GM12878 (cell line): ENCODE data around the gene SORCS2. TPM values are rescaled to one million over a fixed set of nuclear protein-coding genes. Genes with fewer than 3 reads are reported as not detected.

ENCODE experiments used
- ATAC-seq: fragments of 200-7000 bp; cut with Tn5 transposase; 3 replicates; pipeline ENCODE4 v1.9.1; 2020; ENCODE audit warnings: mild to moderate bottlenecking, moderate library complexity
- BruUV-seq: library from RNA; stranded (reverse); fragments of 400-500 nt; replicated peaks from 2 replicates; lab custom pipeline; 2021; lab: Mats Ljungman, UMichigan
- CTCF ChIA-PET: fragments of 300-600 bp; sonication (Branson Sonifier 250); formaldehyde crosslinking; extraction: SDS; loops from one replicate; lab custom pipeline; 2021; ENCODE audit warnings: inconsistent platforms; lab: Yijun Ruan, JAX
- POLR2A ChIA-PET: fragments of 350-600 bp; formaldehyde crosslinking; extraction: SDS; loops from one replicate; lab custom pipeline; 2021; ENCODE audit warnings: inconsistent platforms; lab: Charles Lee
- RAD21 ChIA-PET: fragments of 300-600 bp; sonication (Branson Sonifier 250); formaldehyde crosslinking; loops from one replicate; lab custom pipeline; 2023; ENCODE audit warnings: antibody characterized with exemption; ENCODE audit not compliant: unreplicated experiment; lab: Charles Lee
- SMC1A ChIA-PET: fragments of 300-600 bp; sonication (Branson Sonifier 250); formaldehyde crosslinking; loops from one replicate; lab custom pipeline; 2023; ENCODE audit not compliant: unreplicated experiment, uncharacterized antibody; lab: Charles Lee
- DNase-seq: peaks from one replicate; pipeline ENCODE4 v3.0.0-alpha.2; 2011; ENCODE audit warnings: low read depth, low spot score
- FAIRE-seq: peaks from 3 replicates; lab custom pipeline; 2011; peaks lifted over from hg19 to GRCh38; lab: Jason Lieb, UNC
- H2AFZ ChIP-seq: 2 replicates; pipeline ENCODE4 v1.6.0; 2011; ENCODE audit warnings: low read depth, low read length, control low read depth; ENCODE audit not compliant: control insufficient read depth
- H3K27ac ChIP-seq: 2 replicates; pipeline ENCODE4 v1.5.1; 2011; ENCODE audit warnings: control low read depth; ENCODE audit not compliant: control insufficient read depth, insufficient read depth
- H3K27me3 ChIP-seq, 2 experiments: replicated peaks in 1 of 2; 2 replicates each; pipeline versions ENCODE4 v1.6.0 to v1.6.1; 2011; ENCODE audit warnings: low read length in 1 of 2; ENCODE audit not compliant: control insufficient read depth in 2 of 2, insufficient read depth in 2 of 2
- H3K36me3 ChIP-seq, 2 experiments: 2 replicates each; pipeline ENCODE4 v1.5.1; 2011; ENCODE audit warnings: low read length in 1 of 2; ENCODE audit not compliant: control insufficient read depth in 2 of 2, insufficient read depth in 2 of 2
- H3K4me1 ChIP-seq: 2 replicates; pipeline ENCODE4 v1.6.1; 2011; ENCODE audit warnings: mild to moderate bottlenecking, low read length, moderate library complexity, mixed read lengths; ENCODE audit not compliant: control insufficient read depth, insufficient read depth
- H3K4me2 ChIP-seq: 2 replicates; pipeline ENCODE4 v1.6.0; 2011; ENCODE audit warnings: control low read depth; ENCODE audit not compliant: control insufficient read depth, insufficient read depth
- H3K4me3 ChIP-seq: fragments of 200-600 bp; sonication (generic); 2 replicates; pipeline ENCODE4 v1.5.1; 2016
- H3K79me2 ChIP-seq: 2 replicates; pipeline ENCODE4 v1.6.0; 2011; ENCODE audit warnings: low read length; ENCODE audit not compliant: control insufficient read depth, insufficient read depth
- H3K9ac ChIP-seq: 2 replicates; pipeline ENCODE4 v1.8.0; 2011; ENCODE audit warnings: low read length, control low read depth, mixed read lengths; ENCODE audit not compliant: control insufficient read depth, insufficient read depth
- H3K9me3 ChIP-seq: replicated peaks from 3 replicates; pipeline ENCODE4 v1.5.1; 2011; ENCODE audit warnings: mild to moderate bottlenecking, low read length; ENCODE audit not compliant: control insufficient read depth, insufficient read depth
- H4K20me1 ChIP-seq: 2 replicates; pipeline ENCODE4 v1.6.0; 2011; ENCODE audit not compliant: control insufficient read depth, insufficient read depth
- CEBPB ChIP-seq, 2 experiments: fragments of 150-350 bp in 1 of 2; IDR thresholded peaks; 2 replicates each; pipeline ENCODE4 v1.6.1; 2012 to 2014; ENCODE audit warnings: low read depth in 2 of 2, low read length in 2 of 2, borderline replicate concordance in 1 of 2, inconsistent platforms in 1 of 2
- ESRRA ChIP-seq: IDR thresholded peaks from 2 replicates; pipeline ENCODE4 v1.6.1; 2012; ENCODE audit warnings: mild to moderate bottlenecking, low read length, improper control_type of control experiment
- GABPA ChIP-seq: IDR thresholded peaks from 2 replicates; pipeline ENCODE4 v1.6.1; 2014; ENCODE audit warnings: antibody characterized with exemption, low read depth, mild to moderate bottlenecking, inconsistent platforms
- HCFC1 ChIP-seq: fragments of 150-350 bp; IDR thresholded peaks from 2 replicates; pipeline ENCODE4 v1.6.1; 2014; ENCODE audit warnings: low read length
- LARP7 ChIP-seq: fragments of 450-650 bp; IDR thresholded peaks from 2 replicates; pipeline ENCODE4 v1.6.1; 2017; ENCODE audit warnings: mild to moderate bottlenecking
- SREBF1 ChIP-seq: IDR thresholded peaks from 2 replicates; pipeline ENCODE4 v1.6.1; 2012; ENCODE audit warnings: mild to moderate bottlenecking, low read length
- TAF1 ChIP-seq: IDR thresholded peaks from 2 replicates; pipeline ENCODE4 v1.6.1; 2011; ENCODE audit warnings: mild to moderate bottlenecking, low read depth, low read length, borderline replicate concordance
- TARDBP ChIP-seq: IDR thresholded peaks from 2 replicates; pipeline ENCODE4 v1.6.1; 2016; ENCODE audit warnings: borderline replicate concordance
- YY1 ChIP-seq: IDR thresholded peaks from 2 replicates; pipeline ENCODE4 v1.6.1; 2011; ENCODE audit warnings: low read depth, mild to moderate bottlenecking, low read length
- ZNF384 ChIP-seq: IDR thresholded peaks from 2 replicates; pipeline ENCODE4 v1.6.1; 2012; ENCODE audit warnings: low read depth, mild to moderate bottlenecking, low read length, improper control_type of control experiment, borderline replicate concordance
- WGBS: methylation state at CpG from one replicate; pipeline ENCODE4 v1.1.6; 2016; ENCODE audit warnings: low lambda C conversion rate; ENCODE audit not compliant: insufficient replicate concordance, insufficient coverage; ENCODE audit errors: missing lambda C conversion rate; 5-methylcytosine and 5-hydroxymethylcytosine counted together
- in situ Hi-C: fragments of 300-500 bp; cut with MboI; formaldehyde crosslinking; loops from 9 replicates; pipeline ENCODE4 v1.14.3; 2018; ENCODE audit warnings: mixed read lengths
- intact Hi-C: fragments of 100-400 bp; cut with micrococcal nuclease; formaldehyde crosslinking; loops from one replicate; pipeline ENCODE4 v1.14.2; 2022; ENCODE audit not compliant: unreplicated experiment
- polyA plus RNA-seq, 11 experiments: library from polyadenylated mRNA; depleted of rRNA in 4 of 11; unstranded in 6 of 11; stranded (reverse) in 5 of 11; fragments of >200 nt; fragmentation: Nextera tagmentation in 4 of 11; fragmentation: Illumina TruSeq in 1 of 11; extraction: Ambion mirVana in 4 of 11; extraction: Trizol in 1 of 11; gene quantifications; 1 replicate in 1 of 11; 2 replicates in 10 of 11; pipeline versions ENCODE4 v1.2.1 to v1.2.3, GENCODE V29; 2011 to 2016; ENCODE audit warnings: inconsistent platforms in 2 of 11, missing spikeins in 2 of 11, low read depth in 1 of 11
- total RNA-seq, 4 experiments: library from RNA; depleted of rRNA in 3 of 4; stranded (reverse); fragments of >200 nt in 3 of 4; fragmentation: Illumina TruSeq in 1 of 4; extraction: Trizol in 1 of 4; gene quantifications; 2 replicates each; pipeline versions ENCODE4 v1.2.1 to v1.2.3, GENCODE V29; 2013 to 2021
- TF ChIP-seq, protein P1 (sequence below): IDR thresholded peaks from 2 replicates; pipeline ENCODE4 v1.6.1; 2011; ENCODE audit warnings: borderline replicate concordance, low read depth, mild to moderate bottlenecking, moderate library complexity, low read length; ENCODE audit not compliant: insufficient read depth, poor library complexity, severe bottlenecking
- TF ChIP-seq, protein P2 (sequence below): fragments of 450-650 bp; IDR thresholded peaks from 2 replicates; pipeline ENCODE4 v1.6.1; 2017; ENCODE audit warnings: mild to moderate bottlenecking, moderate library complexity

SORCS2 gene
- total and polyA plus RNA-seq, 10 of the 15 experiments (the other 5 are each of a cell fraction or from before 2014, with no cell fraction given) = 0.01 to 0.15 (median 0.05) TPM; not detected in 5

DNA sequence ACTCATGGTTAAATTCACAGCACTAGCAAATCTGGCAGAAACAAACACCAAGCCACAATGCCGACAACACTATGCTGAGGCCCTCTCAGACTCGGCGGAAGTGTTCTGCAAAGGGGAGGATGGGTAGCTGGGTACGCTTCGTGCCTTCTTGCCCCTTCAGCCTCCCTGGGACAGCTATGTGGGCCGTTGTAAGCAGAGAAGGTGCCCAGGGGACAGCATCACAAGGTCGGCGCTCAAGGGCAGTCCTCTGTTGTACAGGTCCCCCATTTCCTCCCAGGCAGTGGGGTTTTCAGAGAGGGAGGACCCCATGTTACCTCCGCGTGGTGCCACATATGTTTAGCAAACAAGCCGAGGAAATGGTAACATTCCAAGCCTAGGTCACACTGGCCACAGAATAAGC lies 573.7 kb downstream of the SORCS2 start:
- Histone ChIP-seq H4K20me1 (no peaks in the 10 kb centered on the region), H2AFZ (no peak overlapping the region), H3K4me3 (no peak overlapping the region), H3K9ac (no peak overlapping the region), H3K27ac (no peak overlapping the region), H3K4me2 (no peak overlapping the region), H3K4me1 (peaks cover 11% of the 10 kb centered on the region), H3K79me2 (no peaks in the 10 kb centered on the region), H3K9me3 (no peaks in the 10 kb centered on the region), H3K27me3 (peaks cover 0 to 5% of the 10 kb centered on the region in 2 experiments; a peak in 2 of 4 replicates), H3K36me3 (no peaks in the 10 kb centered on the region)
- in situ Hi-C loops = loop anchor here (5.0 kb wide), 1 partner anchor 36 kb away; no protein-coding TSS in a partner anchor
- SMC1A ChIA-PET = no interaction called here
- RAD21 ChIA-PET = no interaction called here
- intact Hi-C loops = no loop called here
- CTCF ChIA-PET = interaction anchor here (1.1 kb wide), 1 partner anchor 36 kb away, joined by 3 read pairs; no protein-coding TSS in a partner anchor
- TF ChIP-seq GABPA (no peak), LARP7 (no peak), SREBF1 (no peak), ZNF384 (no peak), ESRRA (no peak), HCFC1 (no peak), TARDBP (no peak), CEBPB (IDR thresholded peaks at IDR 0.05; ENCODE audit: borderline replicate concordance in 1 of 2, low read depth in 2 of 2, low read length in 2 of 2) (no peak), YY1 (no peak), TAF1 (no peak)
- TF ChIP-seq, protein P1, sequence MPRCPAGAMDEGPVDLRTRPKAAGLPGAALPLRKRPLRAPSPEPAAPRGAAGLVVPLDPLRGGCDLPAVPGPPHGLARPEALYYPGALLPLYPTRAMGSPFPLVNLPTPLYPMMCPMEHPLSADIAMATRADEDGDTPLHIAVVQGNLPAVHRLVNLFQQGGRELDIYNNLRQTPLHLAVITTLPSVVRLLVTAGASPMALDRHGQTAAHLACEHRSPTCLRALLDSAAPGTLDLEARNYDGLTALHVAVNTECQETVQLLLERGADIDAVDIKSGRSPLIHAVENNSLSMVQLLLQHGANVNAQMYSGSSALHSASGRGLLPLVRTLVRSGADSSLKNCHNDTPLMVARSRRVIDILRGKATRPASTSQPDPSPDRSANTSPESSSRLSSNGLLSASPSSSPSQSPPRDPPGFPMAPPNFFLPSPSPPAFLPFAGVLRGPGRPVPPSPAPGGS = no peak
- TF ChIP-seq, protein P2, sequence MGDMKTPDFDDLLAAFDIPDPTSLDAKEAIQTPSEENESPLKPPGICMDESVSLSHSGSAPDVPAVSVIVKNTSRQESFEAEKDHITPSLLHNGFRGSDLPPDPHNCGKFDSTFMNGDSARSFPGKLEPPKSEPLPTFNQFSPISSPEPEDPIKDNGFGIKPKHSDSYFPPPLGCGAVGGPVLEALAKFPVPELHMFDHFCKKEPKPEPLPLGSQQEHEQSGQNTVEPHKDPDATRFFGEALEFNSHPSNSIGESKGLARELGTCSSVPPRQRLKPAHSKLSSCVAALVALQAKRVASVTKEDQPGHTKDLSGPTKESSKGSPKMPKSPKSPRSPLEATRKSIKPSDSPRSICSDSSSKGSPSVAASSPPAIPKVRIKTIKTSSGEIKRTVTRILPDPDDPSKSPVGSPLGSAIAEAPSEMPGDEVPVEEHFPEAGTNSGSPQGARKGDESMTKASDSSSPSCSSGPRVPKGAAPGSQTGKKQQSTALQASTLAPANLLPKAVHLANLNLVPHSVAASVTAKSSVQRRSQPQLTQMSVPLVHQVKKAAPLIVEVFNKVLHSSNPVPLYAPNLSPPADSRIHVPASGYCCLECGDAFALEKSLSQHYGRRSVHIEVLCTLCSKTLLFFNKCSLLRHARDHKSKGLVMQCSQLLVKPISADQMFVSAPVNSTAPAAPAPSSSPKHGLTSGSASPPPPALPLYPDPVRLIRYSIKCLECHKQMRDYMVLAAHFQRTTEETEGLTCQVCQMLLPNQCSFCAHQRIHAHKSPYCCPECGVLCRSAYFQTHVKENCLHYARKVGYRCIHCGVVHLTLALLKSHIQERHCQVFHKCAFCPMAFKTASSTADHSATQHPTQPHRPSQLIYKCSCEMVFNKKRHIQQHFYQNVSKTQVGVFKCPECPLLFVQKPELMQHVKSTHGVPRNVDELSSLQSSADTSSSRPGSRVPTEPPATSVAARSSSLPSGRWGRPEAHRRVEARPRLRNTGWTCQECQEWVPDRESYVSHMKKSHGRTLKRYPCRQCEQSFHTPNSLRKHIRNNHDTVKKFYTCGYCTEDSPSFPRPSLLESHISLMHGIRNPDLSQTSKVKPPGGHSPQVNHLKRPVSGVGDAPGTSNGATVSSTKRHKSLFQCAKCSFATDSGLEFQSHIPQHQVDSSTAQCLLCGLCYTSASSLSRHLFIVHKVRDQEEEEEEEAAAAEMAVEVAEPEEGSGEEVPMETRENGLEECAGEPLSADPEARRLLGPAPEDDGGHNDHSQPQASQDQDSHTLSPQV = no peak
- no TSS peak for BruUV-seq
- POLR2A ChIA-PET = no interaction called here
- no peak for FAIRE-seq
- no peak for DNase-seq
- 70% methylated on average over 11 of the region's 11 CpGs for WGBS
- ATAC-seq = no peak
